K562 (cell line): Measurements from ENCODE around the gene SLC7A4. TPM values are rescaled to one million over a fixed set of nuclear protein-coding genes. Genes with fewer than 3 reads are reported as not detected.
A peak's percentile ranks its signal among the peaks of the same experiment; 100 is the strongest.

Experiments
- CAMTA2 ChIP-seq: fragments of 250-450 bp; sonication (Bioruptor Pico); conservative IDR thresholded peaks from 2 replicates; pipeline ENCODE4 v1.5.1; 2022
- CBX8 ChIP-seq: fragments of 200-600 bp; sonication (generic); IDR thresholded peaks from 2 replicates; pipeline ENCODE4 v1.6.1; 2012; ENCODE audit warnings: borderline replicate concordance, mixed run types, low read depth, mild to moderate bottlenecking, moderate library complexity, mixed read lengths, low read length, control low read depth, inconsistent platforms; ENCODE audit not compliant: poor library complexity, severe bottlenecking; ENCODE audit errors: extremely low read depth
- CEBPG ChIP-seq, 3 experiments: fragments of 200-800 bp in 1 of 3; sonication (Bioruptor generic) in 1 of 3; sonication (generic) in 1 of 3; formaldehyde crosslinking in 1 of 3; IDR thresholded peaks in 2 of 3; conservative IDR thresholded peaks in 1 of 3; 2 replicates each; pipeline versions ENCODE4 v1.6.1 to v1.8.0; 2016 to 2022; ENCODE audit warnings: missing compliant biosample characterization in 2 of 3, missing genetic modification characterization in 2 of 3, mild to moderate bottlenecking in 1 of 3, missing genetic modification reagents in 1 of 3
- KAT2B ChIP-seq: IDR thresholded peaks from one replicate; pipeline ENCODE4 v1.6.1; 2012; ENCODE audit warnings: low read depth, mild to moderate bottlenecking, control low read depth, inconsistent platforms, low read length, moderate library complexity
- KLF13 ChIP-seq: fragments of 450-650 bp; IDR thresholded peaks from 2 replicates; pipeline ENCODE4 v1.6.1; 2016; ENCODE audit warnings: missing genetic modification characterization, low read depth, mild to moderate bottlenecking, missing compliant biosample characterization, moderate library complexity, borderline replicate concordance
- SETDB1 ChIP-seq: IDR thresholded peaks from one replicate; pipeline ENCODE4 v1.6.1; 2012; ENCODE audit warnings: low read length, control low read depth, inconsistent platforms
- SNIP1 ChIP-seq: fragments of 450-650 bp; IDR thresholded peaks from 2 replicates; pipeline ENCODE4 v1.7.1; 2017; ENCODE audit warnings: low read depth, mild to moderate bottlenecking
- ZFP1 ChIP-seq: fragments of 450-650 bp; formaldehyde crosslinking; IDR thresholded peaks from 2 replicates; pipeline ENCODE4 v1.4.0; 2020; ENCODE audit warnings: mild to moderate bottlenecking, mixed read lengths
- ZKSCAN8 ChIP-seq: fragments of 200-800 bp; sonication (Bioruptor generic); IDR thresholded peaks from 2 replicates; pipeline ENCODE4 v1.6.1; 2016; ENCODE audit warnings: missing genetic modification characterization, missing compliant biosample characterization
- polyA plus RNA-seq, 8 experiments: library from polyadenylated mRNA; depleted of rRNA in 4 of 8; stranded (reverse) in 5 of 8; unstranded in 3 of 8; fragments of >200 nt; fragmentation: Nextera tagmentation in 2 of 8; fragmentation: Illumina TruSeq in 1 of 8; extraction: Ambion mirVana in 2 of 8; extraction: Trizol in 1 of 8; gene quantifications; 2 replicates each; pipeline versions ENCODE4 v1.2.1 to v1.2.3, GENCODE V29; 2011 to 2014; ENCODE audit warnings: inconsistent platforms in 1 of 8, missing spikeins in 1 of 8
- total RNA-seq, 7 experiments: library from RNA; depleted of rRNA in 6 of 7; stranded (reverse); fragments of >200 nt in 6 of 7; fragmentation: Illumina TruSeq in 2 of 7; extraction: Trizol in 2 of 7; gene quantifications; 2 replicates each; pipeline versions ENCODE4 v1.2.1 to v1.2.3, GENCODE V29; 2011 to 2021; ENCODE audit warnings: low replicate concordance in 1 of 7
- TF ChIP-seq, protein P1 (sequence below): sonication (generic); formaldehyde crosslinking; IDR thresholded peaks from 2 replicates; pipeline ENCODE4 v1.8.0; 2022; ENCODE audit warnings: mild to moderate bottlenecking, missing genetic modification reagents
- TF ChIP-seq, protein P2 (sequence below): sonication (generic); formaldehyde crosslinking; IDR thresholded peaks from 2 replicates; pipeline ENCODE4 v1.8.1; 2023; ENCODE audit warnings: mild to moderate bottlenecking, missing genetic modification reagents, moderate library complexity
- TF ChIP-seq, protein P3 (sequence below), 2 experiments: fragments of 450-650 bp in 1 of 2; sonication (generic) in 1 of 2; formaldehyde crosslinking in 1 of 2; IDR thresholded peaks in 1 of 2; conservative IDR thresholded peaks in 1 of 2; 2 replicates each; pipeline versions ENCODE4 v1.6.1 to v1.8.1; 2016 to 2023; ENCODE audit warnings: mild to moderate bottlenecking in 2 of 2, moderate library complexity in 2 of 2, inconsistent platforms in 1 of 2, missing genetic modification reagents in 1 of 2
- TF ChIP-seq, protein P4 (sequence below): sonication (generic); formaldehyde crosslinking; IDR thresholded peaks from 2 replicates; pipeline ENCODE4 v1.8.0; 2022; ENCODE audit warnings: mild to moderate bottlenecking, missing genetic modification reagents
- TF ChIP-seq, protein P5 (sequence below), 3 experiments: IDR thresholded peaks in 2 of 3; conservative IDR thresholded peaks in 1 of 3; 2 replicates each; pipeline ENCODE4 v1.5.1; 2011 to 2012; ENCODE audit warnings: low read length in 3 of 3, mild to moderate bottlenecking in 3 of 3, control low read depth in 2 of 3, improper control_type of control experiment in 1 of 3, inconsistent platforms in 1 of 3, low read depth in 1 of 3, mixed read lengths in 1 of 3, moderate library complexity in 1 of 3; ENCODE audit not compliant: insufficient read depth in 2 of 3

The SLC7A4 gene
- total and polyA plus RNA-seq, 9 of the 15 experiments (the other 6 are each of a cell fraction or from before 2014, with no cell fraction given): not detected

DNA sequence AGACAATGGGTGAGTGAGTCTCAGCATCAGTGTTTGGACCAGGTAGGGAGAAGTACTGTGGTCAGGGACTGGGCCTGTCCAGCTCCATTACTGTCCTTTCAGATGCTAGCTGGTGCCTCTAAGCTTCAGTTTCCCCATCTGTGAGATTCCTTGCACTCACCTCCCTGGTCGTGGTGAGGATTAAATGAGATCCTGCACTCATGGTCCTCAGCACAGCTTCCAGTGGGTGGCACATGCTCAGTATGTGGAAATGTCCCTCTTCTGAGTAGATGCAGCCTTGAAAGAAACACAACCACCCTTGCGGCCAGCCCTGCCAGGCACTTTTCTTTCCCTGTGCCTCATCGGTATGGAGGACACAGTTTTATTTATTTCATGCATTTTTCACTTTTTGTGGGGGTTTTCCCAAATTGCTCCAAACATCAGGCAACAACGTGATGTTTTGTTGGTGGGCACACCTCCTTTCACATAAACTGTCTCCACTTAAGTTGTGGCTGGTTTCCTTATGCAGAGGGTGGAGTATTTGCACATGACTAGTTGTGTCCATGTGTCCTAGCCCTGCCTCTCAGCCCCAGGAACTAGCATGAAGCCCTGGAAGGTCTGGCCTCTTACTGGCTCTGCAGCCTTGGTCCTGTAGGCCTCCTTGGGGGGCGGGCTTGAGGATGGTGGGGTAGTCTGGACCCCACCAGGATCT is 49.1 kb downstream of the SLC7A4 start (continued):
- TF ChIP-seq, protein P1, sequence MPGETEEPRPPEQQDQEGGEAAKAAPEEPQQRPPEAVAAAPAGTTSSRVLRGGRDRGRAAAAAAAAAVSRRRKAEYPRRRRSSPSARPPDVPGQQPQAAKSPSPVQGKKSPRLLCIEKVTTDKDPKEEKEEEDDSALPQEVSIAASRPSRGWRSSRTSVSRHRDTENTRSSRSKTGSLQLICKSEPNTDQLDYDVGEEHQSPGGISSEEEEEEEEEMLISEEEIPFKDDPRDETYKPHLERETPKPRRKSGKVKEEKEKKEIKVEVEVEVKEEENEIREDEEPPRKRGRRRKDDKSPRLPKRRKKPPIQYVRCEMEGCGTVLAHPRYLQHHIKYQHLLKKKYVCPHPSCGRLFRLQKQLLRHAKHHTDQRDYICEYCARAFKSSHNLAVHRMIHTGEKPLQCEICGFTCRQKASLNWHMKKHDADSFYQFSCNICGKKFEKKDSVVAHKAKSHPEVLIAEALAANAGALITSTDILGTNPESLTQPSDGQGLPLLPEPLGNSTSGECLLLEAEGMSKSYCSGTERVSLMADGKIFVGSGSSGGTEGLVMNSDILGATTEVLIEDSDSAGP (CRISPR knock-in tag): no peak
- TF ChIP-seq ZKSCAN8 (CRISPR knock-in tag) (no peak), KAT2B (no peak), ZFP1 (CRISPR knock-in tag) (0 out of 2 replicates have a peak, but pooled peaks have one; percentile 3), CEBPG (CRISPR knock-in tag; IDR thresholded peaks at IDR 0.05) (no peak), CEBPG (tag; conservative IDR thresholded peaks at IDR 0.05 in 1 of 2, IDR thresholded peaks at IDR 0.05 in 1 of 2) (no peak), SETDB1 (peak; percentile 19), CAMTA2 (CRISPR knock-in tag) (0 out of 2 replicates have a peak, but pooled peaks have one; percentile 23), CBX8 (no peak), KLF13 (tag) (0 out of 2 replicates have a peak, but pooled peaks have one; percentile 29), SNIP1 (no peak)
- TF ChIP-seq, protein P2, sequence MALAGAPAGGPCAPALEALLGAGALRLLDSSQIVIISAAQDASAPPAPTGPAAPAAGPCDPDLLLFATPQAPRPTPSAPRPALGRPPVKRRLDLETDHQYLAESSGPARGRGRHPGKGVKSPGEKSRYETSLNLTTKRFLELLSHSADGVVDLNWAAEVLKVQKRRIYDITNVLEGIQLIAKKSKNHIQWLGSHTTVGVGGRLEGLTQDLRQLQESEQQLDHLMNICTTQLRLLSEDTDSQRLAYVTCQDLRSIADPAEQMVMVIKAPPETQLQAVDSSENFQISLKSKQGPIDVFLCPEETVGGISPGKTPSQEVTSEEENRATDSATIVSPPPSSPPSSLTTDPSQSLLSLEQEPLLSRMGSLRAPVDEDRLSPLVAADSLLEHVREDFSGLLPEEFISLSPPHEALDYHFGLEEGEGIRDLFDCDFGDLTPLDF (CRISPR knock-in tag): peak; percentile 27; the same call in 1 of the 2 replicates
- TF ChIP-seq, protein P3, sequence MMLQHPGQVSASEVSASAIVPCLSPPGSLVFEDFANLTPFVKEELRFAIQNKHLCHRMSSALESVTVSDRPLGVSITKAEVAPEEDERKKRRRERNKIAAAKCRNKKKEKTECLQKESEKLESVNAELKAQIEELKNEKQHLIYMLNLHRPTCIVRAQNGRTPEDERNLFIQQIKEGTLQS (IDR thresholded peaks at IDR 0.05): no peak
- TF ChIP-seq, protein P3 (CRISPR knock-in tag; conservative IDR thresholded peaks at IDR 0.05): no peak
- TF ChIP-seq, protein P4, sequence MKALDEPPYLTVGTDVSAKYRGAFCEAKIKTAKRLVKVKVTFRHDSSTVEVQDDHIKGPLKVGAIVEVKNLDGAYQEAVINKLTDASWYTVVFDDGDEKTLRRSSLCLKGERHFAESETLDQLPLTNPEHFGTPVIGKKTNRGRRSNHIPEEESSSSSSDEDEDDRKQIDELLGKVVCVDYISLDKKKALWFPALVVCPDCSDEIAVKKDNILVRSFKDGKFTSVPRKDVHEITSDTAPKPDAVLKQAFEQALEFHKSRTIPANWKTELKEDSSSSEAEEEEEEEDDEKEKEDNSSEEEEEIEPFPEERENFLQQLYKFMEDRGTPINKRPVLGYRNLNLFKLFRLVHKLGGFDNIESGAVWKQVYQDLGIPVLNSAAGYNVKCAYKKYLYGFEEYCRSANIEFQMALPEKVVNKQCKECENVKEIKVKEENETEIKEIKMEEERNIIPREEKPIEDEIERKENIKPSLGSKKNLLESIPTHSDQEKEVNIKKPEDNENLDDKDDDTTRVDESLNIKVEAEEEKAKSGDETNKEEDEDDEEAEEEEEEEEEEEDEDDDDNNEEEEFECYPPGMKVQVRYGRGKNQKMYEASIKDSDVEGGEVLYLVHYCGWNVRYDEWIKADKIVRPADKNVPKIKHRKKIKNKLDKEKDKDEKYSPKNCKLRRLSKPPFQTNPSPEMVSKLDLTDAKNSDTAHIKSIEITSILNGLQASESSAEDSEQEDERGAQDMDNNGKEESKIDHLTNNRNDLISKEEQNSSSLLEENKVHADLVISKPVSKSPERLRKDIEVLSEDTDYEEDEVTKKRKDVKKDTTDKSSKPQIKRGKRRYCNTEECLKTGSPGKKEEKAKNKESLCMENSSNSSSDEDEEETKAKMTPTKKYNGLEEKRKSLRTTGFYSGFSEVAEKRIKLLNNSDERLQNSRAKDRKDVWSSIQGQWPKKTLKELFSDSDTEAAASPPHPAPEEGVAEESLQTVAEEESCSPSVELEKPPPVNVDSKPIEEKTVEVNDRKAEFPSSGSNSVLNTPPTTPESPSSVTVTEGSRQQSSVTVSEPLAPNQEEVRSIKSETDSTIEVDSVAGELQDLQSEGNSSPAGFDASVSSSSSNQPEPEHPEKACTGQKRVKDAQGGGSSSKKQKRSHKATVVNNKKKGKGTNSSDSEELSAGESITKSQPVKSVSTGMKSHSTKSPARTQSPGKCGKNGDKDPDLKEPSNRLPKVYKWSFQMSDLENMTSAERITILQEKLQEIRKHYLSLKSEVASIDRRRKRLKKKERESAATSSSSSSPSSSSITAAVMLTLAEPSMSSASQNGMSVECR (CRISPR knock-in tag): no peak
- TF ChIP-seq, protein P5, sequence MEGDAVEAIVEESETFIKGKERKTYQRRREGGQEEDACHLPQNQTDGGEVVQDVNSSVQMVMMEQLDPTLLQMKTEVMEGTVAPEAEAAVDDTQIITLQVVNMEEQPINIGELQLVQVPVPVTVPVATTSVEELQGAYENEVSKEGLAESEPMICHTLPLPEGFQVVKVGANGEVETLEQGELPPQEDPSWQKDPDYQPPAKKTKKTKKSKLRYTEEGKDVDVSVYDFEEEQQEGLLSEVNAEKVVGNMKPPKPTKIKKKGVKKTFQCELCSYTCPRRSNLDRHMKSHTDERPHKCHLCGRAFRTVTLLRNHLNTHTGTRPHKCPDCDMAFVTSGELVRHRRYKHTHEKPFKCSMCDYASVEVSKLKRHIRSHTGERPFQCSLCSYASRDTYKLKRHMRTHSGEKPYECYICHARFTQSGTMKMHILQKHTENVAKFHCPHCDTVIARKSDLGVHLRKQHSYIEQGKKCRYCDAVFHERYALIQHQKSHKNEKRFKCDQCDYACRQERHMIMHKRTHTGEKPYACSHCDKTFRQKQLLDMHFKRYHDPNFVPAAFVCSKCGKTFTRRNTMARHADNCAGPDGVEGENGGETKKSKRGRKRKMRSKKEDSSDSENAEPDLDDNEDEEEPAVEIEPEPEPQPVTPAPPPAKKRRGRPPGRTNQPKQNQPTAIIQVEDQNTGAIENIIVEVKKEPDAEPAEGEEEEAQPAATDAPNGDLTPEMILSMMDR (IDR thresholded peaks at IDR 0.05 in 2 of 3, conservative IDR thresholded peaks at IDR 0.05 in 1 of 3; ENCODE audit: insufficient read depth in 2 of 3, low read depth in 1 of 3, low read length in 3 of 3): 0 out of 6 replicates have a peak, but pooled peaks of 1 of the 3 experiments have one; percentile 3
